Inferior parietal cortex (tissue), 1 donor: ENCODE data around the gene HAAO.

Source experiments
- DNase-seq: peaks from one replicate; pipeline ENCODE4 v3.0.0-alpha.2; 2016; ENCODE audit errors: extremely low spot score

Gene HAAO

DNA sequence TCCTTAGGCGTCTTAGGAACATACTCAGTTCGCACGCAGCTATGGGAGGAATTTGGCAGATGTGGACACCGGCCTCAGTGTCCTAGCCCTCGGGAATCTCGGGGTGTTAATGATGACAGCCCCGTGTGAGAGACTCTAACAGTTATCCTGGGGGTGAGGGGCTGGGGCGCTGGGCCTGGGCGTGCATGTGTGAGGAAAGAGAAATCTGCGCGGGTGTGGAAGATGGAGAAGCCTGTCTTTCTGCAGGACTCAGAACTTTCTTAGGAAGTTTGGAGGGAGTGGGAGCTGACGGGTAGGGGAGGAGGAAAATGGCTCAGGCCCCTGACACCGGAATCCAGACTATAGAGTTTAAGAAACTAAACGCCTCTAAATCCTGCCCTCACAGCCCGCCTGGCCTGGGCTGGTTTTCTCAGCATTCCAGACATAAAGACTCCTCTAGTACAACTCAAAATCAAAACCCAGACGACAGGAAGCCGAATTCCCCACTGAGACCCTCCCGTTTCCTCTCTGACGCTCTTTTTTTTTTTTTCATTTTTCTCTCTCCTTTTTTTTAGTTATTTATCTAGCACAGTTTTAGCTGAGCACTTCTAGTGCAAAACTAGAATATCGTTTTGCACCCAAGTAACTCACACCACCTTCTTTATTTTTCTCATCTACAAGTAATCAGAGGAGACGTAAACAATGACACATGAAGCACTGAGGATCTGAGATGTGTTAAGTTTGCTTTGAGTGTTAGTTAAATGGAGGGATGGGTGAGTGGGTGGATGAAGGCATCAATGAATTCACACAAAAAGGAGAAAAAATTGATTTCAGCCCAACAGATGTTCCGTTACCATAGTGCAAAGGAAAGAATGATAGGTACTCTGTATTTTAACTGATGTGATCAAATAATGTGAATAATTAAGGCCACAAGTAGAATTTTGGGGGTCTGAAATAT is 1.2 kb upstream of the HAAO start:
- no peak for DNase-seq

DNA sequence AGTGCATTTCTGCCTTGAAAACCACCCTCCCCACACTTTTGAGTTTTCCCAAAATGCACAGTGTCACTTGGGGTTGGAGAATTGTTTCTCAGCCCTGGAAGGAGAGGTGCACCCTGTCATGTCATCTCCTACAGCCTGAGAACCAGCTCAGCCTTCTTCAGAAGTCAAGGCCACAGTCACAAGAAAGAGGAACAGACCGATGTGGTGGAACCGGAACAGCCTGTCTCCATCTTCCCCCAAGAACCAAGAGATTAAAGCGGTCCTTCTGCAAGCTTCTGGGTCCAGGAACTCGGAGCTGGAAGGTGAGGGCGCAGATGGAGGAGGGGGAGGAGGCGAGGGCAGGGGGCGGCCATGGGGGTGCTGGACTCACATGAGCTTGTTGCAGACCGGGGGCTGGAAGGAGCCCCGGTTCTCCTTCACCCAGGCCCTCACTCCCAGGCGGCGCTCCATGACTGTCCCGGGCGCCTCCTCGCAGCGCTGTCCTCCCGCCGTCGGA is 248 bp downstream of the HAAO start:
- DNase-seq = no peak

DNA sequence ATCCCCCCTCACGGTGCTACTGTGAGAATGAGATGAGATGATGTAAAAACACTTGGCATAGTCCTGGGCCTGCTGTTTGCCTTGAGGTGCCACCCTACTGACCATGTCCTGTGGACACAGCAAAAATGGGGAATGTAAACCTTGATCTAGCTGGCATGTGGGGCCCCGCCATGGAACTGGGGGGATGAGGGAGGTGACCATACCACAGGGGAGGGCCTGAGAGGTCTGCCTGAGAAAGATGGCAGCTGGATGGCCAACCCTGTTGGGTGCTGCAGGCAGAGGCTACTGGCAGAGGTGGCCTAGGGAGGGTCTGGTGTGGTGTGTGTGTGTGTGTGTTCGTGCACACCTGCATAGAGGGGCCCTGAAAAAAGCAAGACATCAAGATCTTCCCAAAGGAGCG is 777 bp downstream of the HAAO start:
- DNase-seq = no peak

DNA sequence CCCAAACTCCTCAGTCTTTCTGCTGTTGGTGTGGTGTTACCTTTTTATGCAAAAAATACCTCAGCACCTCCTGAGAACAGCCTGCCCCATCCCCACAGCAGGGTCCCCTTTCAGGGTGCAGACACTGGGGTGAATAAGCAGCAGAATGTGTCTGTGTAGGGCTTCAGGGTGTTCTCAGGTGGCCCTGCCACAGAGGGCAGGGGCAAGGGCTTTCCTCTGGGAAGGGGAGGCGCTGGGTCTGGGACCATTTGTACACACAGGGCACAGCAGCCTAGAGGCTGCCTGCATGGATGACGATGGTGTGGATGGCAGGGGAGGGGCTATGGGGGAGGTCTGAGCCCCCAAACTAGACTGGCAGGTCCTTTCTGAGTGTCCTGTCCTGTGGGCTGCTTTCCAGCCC is 2.6 kb downstream of the HAAO start:
- DNase-seq = no peak

DNA sequence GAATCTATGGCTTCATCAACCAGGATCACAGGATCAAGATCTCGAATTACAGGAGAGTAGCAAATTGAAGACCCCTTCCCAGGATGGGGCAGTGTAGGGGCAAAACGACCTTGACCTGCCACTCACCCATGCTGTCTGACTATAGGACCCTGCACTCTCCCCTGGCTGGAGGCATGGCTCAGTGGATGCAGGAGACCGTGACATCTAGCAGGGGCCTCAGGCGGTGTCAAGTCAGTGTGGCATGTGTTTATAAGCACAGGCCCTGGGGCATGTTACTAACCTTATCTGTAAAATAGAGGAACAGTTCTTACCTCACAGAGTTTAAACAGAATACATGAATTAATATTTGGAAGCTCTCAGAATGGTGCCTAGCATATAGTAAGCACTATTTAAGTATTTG is 3.5 kb downstream of the HAAO start:
- DNase-seq = no peak

DNA sequence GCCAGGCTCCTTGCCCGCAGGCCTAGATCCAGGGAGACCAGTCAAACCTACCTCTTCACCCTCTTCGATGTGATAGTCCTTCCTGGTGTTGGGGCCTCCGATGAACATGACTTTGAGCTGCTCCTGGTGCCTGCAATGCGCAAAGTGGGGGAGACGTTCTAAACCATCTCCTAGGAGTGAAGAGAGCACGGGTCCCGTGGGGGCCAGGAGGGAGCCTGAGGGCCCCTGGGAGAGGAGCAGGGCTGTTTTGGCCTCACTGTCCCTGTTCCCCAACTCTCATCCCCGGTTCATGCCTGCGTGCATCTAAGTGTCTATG is 3.9 kb downstream of the HAAO start:
- no peak for DNase-seq

DNA sequence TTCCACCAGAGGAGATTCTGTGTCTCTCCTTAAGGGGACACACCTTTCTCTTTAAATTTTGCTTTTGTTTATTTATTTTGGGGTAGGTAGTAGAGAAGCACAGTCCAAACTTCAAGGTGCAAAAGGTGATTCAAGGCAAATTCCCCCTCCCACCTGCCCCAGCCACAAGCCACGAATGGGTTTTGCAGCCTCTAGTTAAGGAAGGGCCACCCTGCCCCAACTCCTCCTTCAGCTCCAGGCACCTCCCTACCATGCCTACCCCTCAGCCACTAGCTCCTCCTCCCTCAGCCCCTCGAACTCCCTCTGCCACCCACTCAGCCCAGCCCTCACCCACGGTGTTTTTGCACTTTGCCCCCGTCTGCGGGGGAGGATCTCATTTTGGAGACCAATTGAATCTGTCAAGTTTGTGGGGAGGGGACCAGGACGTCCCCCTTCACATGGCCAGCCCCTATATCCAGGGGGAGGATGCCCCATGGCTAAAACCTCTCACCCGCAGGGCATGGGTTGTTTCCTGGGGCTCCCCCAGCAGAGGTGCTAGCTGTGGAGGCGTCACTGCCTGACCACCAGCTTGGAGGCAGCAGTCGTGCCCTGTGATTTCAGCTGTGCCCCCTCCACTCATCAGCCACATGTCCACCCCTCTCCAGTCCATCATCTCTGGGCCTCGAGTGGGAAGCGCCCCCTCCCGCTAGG is 4.5 kb downstream of the HAAO start:
- no peak for DNase-seq

DNA sequence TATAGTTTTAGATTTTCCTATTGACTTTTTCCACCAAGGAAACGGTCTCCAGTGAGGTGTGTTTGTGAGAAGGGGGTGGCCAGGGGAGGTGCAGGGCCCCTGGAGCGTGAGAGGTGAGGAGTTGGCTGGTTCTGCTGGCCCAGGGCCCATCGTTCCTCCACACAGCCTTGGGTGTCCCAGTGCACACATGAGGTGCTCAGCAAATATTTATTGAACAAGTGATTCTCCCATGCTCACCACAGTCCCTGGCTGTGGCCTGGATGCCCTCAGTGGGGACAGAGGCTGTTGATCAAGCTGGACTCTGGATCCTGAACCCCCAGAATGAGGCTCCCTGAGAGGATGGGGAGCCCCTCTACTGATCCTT is 5.0 kb downstream of the HAAO start:
- DNase-seq = no peak

DNA sequence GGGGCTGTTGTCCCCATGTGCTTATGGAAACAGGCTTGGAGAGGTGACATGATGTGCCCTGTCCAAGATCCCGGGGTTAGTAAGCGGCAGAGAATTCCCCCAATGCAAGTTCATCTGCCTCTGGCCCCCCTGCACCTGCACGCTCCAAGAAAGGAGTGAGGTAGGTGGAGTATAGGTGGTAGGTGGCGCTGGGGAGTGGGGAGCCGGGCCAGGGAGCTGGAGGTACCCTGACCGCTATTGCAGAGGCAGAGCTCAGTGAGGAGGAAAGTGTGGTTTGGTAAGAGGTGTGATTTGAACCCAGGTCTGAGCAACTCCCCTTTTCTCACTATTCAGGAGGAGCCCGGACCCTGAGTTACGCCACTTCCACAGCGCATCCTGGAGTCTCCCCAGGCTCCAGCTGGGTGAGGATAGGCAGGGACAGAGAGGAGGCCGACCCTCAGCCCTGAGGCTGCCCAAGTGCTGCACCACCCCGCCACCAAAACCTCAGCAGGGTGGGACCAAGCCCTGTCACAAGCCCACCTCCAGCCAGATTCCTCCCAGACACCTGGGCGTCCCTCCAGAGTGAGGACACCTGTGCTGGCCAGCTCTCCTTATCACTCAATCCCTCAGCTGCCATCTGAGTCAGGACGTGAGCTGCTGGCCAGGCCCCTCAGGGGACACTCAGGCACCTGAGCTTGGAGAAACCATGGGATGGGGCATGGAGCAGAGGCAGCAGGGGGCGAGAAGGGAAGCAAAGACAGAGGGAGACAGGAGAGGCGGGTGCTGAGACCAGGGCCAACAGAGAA is 5.6 kb downstream of the HAAO start:
- no peak for DNase-seq

DNA sequence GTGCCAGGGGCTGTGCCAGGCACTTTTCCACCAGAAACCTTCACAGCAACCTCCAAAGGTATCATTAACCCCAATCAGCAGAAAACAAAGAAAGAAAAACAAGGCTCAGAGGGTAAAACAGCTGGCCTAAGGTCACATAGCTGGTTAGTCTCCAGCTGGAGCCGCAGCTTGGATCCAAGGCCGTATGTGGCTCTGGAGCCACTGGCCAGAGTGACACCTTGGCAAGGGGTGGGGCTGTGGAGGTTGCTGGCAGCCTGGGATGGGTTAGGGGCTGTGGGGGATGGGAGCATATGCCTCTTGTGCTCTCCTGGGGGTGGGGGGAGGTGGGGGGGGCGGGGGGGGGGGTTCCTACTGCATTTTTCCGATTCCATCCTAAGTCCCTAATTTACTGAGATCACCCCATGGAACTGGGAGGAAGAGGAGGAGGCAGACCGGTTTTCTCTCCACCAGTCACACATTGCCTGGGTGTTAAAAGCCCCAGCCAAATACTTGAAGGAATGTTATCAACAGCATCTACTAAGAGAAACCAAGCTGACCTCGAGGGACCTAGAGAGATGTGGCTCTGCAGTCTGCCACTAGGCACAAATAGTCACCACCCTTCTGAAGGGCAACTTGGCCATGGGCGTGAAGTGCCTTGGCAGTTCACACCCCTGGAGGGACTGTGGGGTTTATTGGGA is 8.0 kb downstream of the HAAO start:
- DNase-seq = no peak

DNA sequence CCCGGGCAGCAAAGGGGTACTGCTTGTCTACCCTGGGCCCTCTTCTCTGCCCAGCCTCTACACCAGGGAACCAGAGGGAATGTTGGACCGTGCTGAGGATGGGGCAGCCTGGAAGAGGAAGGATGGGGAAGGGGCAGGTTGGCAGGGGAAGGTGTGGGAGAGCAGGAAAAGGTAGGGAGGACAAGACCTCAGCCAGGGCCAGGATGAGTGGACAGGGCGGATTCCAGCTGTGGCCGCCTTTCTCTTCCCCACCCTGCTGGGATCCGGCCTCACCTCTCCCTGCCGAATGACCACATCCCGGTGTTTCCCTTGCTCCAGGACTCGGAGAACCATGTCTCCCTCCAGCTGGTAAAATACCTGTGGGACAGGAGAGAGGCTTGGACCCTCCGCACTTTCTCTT is 8.9 kb downstream of the HAAO start:
- no peak for DNase-seq

DNA sequence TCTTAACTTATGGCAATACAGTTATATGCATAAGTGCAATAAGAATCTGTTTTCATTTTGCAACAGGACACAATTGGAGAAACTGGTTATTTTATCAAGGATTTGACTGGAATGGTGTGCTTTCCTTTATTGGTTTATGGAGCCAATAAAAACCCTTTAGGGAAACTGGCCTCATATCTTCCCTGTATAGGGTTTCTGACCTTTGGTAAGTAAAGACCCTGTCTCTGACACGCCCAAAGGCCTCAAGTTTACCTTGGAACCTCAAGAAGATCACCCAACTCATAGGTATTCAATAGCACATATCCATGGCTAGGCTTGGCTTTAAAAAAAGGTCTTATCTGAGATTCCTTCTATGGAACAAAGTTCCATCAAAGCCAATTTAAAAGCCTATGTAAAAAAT is 11.2 kb downstream of the HAAO start:
- DNase-seq = no peak

DNA sequence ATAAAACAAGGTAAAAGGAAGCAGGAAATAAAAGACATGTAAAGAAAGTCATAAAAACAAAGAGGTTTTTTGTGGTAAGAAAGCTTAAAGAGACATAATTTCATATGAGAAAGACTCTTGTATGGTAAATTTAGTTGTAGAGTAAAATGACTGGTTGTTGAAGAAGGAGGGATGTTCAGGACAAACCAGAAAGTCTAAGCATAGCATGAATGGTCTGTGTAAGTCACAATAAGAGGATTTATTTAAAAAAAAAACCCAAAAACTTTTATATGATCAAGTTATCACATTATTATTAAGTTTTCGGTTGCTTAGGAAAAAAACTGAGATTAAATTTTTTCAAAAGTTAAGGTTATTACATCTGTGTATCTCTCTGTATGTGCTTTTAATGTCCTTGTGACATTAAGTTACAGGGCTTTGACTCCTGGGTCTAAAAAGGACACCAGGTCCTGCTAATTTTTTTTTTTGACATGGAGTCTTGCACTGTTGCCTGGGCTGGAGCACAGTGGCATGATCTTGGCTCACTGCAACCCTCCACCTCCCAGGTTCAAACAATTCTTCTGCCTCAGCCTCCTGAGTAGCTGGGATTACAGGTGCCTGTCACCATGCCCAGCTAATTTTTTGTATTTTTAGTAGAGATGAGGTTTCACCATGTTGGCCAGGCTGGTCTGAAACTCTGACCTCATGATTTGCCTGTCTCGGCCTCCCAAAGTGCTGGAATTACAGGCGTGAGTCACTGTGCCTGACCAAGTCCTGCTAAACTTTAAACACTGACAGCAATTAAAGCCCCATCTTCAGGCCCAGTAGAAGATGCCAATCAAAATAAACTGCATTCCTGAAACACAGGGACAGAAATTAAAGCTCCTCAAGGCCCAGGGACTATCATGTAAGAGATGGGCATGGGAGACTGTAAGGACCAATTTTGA is 14.2 kb downstream of the HAAO start:
- no peak for DNase-seq

DNA sequence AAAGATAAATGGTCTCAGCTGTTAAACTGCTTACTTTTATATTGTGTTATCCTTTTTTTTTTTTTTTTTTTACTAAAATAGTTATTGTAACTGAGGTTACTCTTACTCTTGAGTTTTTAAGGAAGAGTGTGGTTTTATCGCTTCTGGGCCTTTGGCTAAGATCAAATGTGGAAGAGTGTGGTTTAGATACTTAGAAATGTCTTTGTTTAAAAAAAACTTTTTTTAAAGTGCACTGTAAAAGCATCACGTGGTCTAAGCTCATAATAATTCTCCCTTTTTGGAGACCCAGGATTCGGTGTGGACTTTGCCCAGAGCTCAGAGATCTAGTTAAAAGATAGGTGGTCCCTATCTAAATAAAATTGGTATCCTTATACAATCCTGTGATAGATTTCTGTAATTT is 16.6 kb downstream of the HAAO start:
- DNase-seq = no peak

DNA sequence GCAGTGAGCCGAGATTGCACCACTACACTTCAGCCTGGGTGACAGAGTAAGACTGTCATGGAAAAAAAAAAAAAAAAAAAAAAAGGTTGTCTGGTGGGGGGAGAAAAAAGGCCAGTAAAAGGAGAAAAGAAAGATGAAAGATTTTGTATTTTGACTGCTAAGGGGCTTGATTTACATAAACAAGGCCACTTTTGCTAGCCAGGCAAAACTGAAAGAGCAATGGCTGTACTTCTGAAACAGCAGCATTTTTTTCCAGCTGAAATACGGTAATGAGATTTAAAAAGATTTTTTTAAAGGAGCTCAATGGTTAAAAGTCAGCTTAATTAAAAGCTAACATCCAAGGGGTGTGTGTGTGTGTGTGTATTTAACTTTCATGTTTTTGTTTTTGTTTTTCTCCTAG is 17.2 kb downstream of the HAAO start:
- no peak for DNase-seq

DNA sequence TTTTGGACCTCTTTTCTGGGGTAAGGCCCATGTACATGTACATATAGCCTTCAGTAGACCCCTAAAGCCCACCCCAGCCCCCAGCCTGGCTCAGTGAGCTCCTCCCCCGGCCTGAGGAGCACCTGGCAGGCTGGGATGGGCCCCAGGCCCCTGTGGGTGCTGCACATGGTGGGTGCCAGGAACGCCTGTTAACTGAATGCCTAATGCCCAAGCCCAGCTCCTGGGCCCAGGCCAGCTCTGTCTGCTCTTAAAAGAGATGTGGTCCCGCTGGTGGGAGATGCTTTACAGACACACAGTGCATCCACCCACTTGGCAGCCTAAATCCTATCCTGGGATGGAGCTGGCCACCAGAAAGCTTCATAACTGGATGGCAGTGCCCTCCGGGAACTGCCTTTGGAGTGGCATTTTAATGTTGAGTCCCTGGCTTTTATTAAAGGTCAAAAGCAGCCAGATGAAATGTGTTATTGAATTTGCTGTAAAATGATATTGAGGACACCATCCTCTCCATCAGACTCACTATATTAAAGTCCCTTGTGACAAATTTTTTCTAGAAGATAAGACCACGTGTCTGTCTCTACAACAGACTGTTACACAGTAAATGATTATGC is 20.7 kb downstream of the HAAO start:
- no peak for DNase-seq

DNA sequence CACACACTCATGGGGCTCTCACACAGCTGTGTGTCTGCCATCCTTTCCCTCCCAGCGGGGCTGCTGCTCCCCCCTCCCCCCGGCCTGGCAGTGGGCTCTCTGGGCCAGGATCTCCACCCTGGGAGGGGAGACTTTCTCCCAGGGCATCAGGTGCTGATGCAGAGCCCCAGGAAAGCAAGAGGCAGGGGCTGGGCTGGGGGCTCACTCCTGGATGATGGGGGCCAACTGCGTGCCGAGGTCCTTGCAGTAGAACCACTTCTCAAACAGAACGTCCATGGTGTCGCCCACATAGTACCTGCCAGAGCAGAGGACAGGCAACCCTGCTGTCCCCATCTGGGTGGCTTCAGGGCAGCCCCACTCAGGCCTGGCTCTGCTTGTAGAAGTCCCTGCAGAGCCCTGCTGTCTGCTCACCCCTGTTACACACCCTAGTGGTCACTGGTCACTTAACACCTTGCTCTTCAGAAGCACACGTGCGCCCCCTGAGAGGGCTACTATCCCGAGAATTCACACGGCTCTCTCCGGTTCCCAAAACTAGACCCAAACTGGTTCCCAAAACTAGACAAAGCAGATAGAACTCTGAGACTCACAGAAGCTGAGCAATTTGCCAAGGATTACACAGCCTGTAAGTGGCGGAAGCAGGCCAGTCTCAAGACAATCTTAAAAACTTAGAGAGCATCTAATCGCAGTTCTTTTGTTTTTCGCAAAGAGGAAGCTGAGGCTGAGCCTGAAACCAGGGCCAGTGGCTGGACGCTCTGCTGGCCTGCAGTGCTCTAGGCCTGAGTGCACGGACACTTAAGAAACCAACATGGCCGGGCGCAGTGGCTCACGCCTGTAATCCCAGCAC is 21.9 kb downstream of the HAAO start:
- peak; percentile 50 for DNase-seq

DNA sequence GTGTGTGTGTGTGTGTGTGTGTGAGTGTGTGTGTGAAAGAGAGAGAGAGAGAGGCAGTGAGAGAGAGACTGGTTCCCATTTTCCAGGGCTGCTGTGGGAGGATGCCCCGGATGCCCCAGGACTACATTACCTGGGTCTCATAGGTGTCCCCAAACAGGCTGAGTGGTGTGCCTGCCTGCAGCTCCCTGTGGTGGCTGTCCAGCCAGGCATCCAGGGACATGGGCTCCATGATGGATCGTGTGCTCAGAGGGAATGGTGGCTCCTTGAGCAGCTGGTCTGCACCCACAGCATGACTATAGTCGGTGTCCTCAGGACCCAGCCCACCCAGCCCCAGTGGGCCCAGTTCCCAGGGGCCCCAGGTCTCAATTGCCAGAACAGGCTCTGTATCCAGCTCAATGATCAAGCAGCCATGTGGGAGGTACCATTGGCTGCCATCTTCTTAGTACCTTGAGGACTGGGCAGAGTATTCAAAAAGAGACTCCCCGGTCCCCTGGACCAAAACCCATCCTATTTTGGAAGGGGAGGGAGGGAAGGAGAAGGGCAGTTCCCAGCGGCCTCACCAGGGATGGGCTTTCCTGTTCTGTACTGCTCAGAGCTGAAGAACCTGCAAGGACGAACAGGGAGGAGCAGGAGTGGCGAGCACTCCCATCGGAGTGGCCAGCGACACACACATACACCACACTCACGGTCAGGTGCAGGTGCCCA is 22.6 kb downstream of the HAAO start:
- no peak for DNase-seq

DNA sequence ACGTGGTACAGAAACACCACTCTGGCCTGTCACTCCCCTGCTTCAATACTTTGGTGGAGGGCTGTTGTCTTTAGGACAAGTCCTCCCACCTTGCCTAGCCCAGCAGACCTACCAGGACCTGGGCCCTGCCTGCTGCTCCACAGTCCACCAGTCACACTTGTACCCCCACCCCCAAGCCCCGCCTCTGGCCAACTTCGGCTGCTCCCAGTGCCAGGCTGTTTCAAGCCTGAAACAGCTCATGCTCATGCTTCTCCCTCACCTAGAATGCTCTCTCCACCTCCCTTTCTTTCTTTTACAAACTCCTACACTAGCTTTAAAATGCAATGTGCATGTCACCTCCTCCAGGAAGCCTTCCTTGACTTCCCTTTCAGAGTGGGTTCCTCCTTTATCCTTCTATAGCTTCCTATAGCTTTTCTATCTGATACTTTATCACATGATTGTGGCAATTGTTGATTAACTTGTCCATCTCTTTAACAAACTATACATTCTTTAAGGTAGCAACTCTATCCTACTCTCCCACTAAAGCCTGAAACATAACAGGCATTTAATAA is 23.6 kb downstream of the HAAO start:
- no peak for DNase-seq
